Panc1 (cell line): Measurements from ENCODE around the gene SLC22A12. TPM values are rescaled to one million over a fixed set of nuclear protein-coding genes. Genes with fewer than 3 reads are reported as not detected.
A peak's percentile ranks its signal among the peaks of the same experiment; 100 is the strongest.

Experiments
- ATAC-seq: fragments of 200-7000 bp; cut with Tn5 transposase; 2 replicates; pipeline ENCODE4 v1.9.1; 2020; ENCODE audit warnings: mild to moderate bottlenecking, moderate library complexity
- BruUV-seq: library from RNA; stranded (reverse); fragments of 400-500 nt; replicated peaks from 2 replicates; lab custom pipeline; 2021; lab: Mats Ljungman, UMichigan
- CTCF ChIA-PET: fragments of 300-600 bp; sonication (Branson Sonifier 250); formaldehyde crosslinking; loops from one replicate; lab custom pipeline; 2022; ENCODE audit warnings: antibody characterized with exemption; lab: Charles Lee
- POLR2A ChIA-PET: fragments of 300-600 bp; sonication (Branson Sonifier 250); formaldehyde crosslinking; loops from one replicate; lab custom pipeline; 2022; ENCODE audit warnings: antibody characterized with exemption; lab: Charles Lee
- DNase-seq: peaks from one replicate; pipeline ENCODE4 v3.0.0-alpha.2; 2010; ENCODE audit warnings: low read depth, low spot score
- H3K27ac ChIP-seq: 2 replicates; pipeline ENCODE4 v1.5.1; 2011; ENCODE audit warnings: mild to moderate bottlenecking, low read length, inconsistent platforms
- H3K27me3 ChIP-seq: fragments of 200-500 bp; sonication (Bioruptor generic); 2 replicates; pipeline ENCODE4 v1.6.0; 2014; ENCODE audit warnings: low read length, inconsistent platforms; ENCODE audit not compliant: control insufficient read depth, insufficient read depth
- H3K36me3 ChIP-seq: fragments of 200-500 bp; sonication (Bioruptor generic); 2 replicates; pipeline ENCODE4 v1.5.1; 2014; ENCODE audit warnings: inconsistent platforms, mild to moderate bottlenecking, low read length, moderate library complexity; ENCODE audit not compliant: control insufficient read depth, insufficient read depth
- H3K4me1 ChIP-seq: 2 replicates; pipeline ENCODE4 v1.5.1; 2011; ENCODE audit warnings: inconsistent platforms, mild to moderate bottlenecking, low read length, moderate library complexity; ENCODE audit not compliant: control insufficient read depth, insufficient read depth
- H3K4me3 ChIP-seq, 2 experiments: 2 replicates each; pipeline ENCODE4 v1.5.1; 2011 to 2012; ENCODE audit warnings: low read depth in 2 of 2, low read length in 2 of 2, mild to moderate bottlenecking in 2 of 2, inconsistent platforms in 1 of 2, moderate library complexity in 1 of 2
- H3K9me3 ChIP-seq: fragments of 200-500 bp; sonication (Bioruptor generic); 2 replicates; pipeline ENCODE4 v1.5.1; 2014; ENCODE audit warnings: low read depth, mild to moderate bottlenecking, inconsistent platforms, low read length, moderate library complexity; ENCODE audit not compliant: control insufficient read depth, insufficient read depth
- CTCF ChIP-seq: fragments of 450-650 bp; IDR thresholded peaks from 2 replicates; pipeline ENCODE4 v1.5.1; 2017; ENCODE audit warnings: mild to moderate bottlenecking
- POLR2AphosphoS5 ChIP-seq: IDR thresholded peaks from 2 replicates; pipeline ENCODE4 v1.6.1; 2012; ENCODE audit warnings: mild to moderate bottlenecking, low read depth, low read length, moderate library complexity
- REST ChIP-seq, 2 experiments: IDR thresholded peaks; 2 replicates each; pipeline ENCODE4 v1.6.1; 2011 to 2012; ENCODE audit warnings: low read depth in 2 of 2, control low read depth in 1 of 2, low read length in 1 of 2, mild to moderate bottlenecking in 1 of 2, moderate library complexity in 1 of 2; ENCODE audit not compliant: insufficient read depth in 1 of 2
- SIN3A ChIP-seq: IDR thresholded peaks from 2 replicates; pipeline ENCODE4 v1.6.1; 2012; ENCODE audit warnings: low read depth, mild to moderate bottlenecking, low read length, moderate library complexity, borderline replicate concordance; ENCODE audit not compliant: insufficient read depth
- TCF7L2 ChIP-seq: IDR thresholded peaks from 2 replicates; pipeline ENCODE4 v1.6.1; 2011; ENCODE audit warnings: mild to moderate bottlenecking, low read depth, low read length, inconsistent platforms
- in situ Hi-C: cut with HindIII; loops from 2 replicates; pipeline ENCODE4 v1.10.0; 2016; ENCODE audit warnings: low sequenced_read_pairs, low pct_unique_long_range_greater_than_20kb
- intact Hi-C: fragments of 100-400 bp; cut with micrococcal nuclease; formaldehyde crosslinking; loops from one replicate; pipeline ENCODE4 v1.10.0; 2022; ENCODE audit not compliant: unreplicated experiment
- total RNA-seq: library from RNA; stranded (reverse); gene quantifications from one replicate; pipeline ENCODE4 v1.2.1, GENCODE V29; 2021; ENCODE audit not compliant: unreplicated experiment

Gene SLC22A12
- total RNA-seq, 1 experiment from 2014 or later = not detected

GRCh38 chr11:64545619-64546018 lies 45.4 kb upstream of the SLC22A12 start:
- peak; percentile 80 for ATAC-seq
- Histone ChIP-seq H3K4me3 (no peak overlapping the region), H3K27ac (no peak overlapping the region), H3K27me3 (0 out of 2 replicates have a peak, but pooled peaks cover 2% of the 10 kb centered on the region), H3K9me3 (no peaks in the 10 kb centered on the region), H3K36me3 (no peaks in the 10 kb centered on the region), H3K4me1 (peaks cover 3% of the 10 kb centered on the region; the same call in 1 of the 2 replicates)
- in situ Hi-C loops (no loop called here), intact Hi-C loops (no loop called here)
- POLR2A ChIA-PET = no interaction called here
- CTCF ChIA-PET = interaction anchor here (0.8 kb wide), 1 partner anchor 104 kb away, joined by 3 read pairs; no protein-coding TSS in a partner anchor
- peak; percentile 67 for DNase-seq
- no TSS peak for BruUV-seq
- TF ChIP-seq REST (IDR thresholded peaks at IDR 0.05; ENCODE audit: insufficient read depth in 1 of 2, low read depth in 2 of 2, low read length in 1 of 2) (no peak), TCF7L2 (no peak), SIN3A (no peak), CTCF (no peak), POLR2AphosphoS5 (no peak)

- no peak; the same call in 1 of the 2 replicates for ATAC-seq
- TF ChIP-seq SIN3A (no peak), POLR2AphosphoS5 (no peak), TCF7L2 (no peak), REST (IDR thresholded peaks at IDR 0.05; ENCODE audit: insufficient read depth in 1 of 2, low read depth in 2 of 2, low read length in 1 of 2) (no peak), CTCF (no peak)
- no peaks in the 10 kb centered on the region for H3K9me3 ChIP-seq
These were observed 44.8 kb upstream of the SLC22A12 start for GRCh38 chr11:64546176-64546575.

More at GRCh38 chr11:64546176-64546575, 44.8 kb upstream of the SLC22A12 start:
- no peak for DNase-seq
- in situ Hi-C loops (no loop called here), intact Hi-C loops (no loop called here)
- no peak overlapping the region for H3K27ac ChIP-seq
- H3K27me3 ChIP-seq = 0 out of 2 replicates have a peak, but pooled peaks cover 2% of the 10 kb centered on the region
- no peaks in the 10 kb centered on the region for H3K36me3 ChIP-seq
- ChIA-PET CTCF (interaction anchor here (0.8 kb wide), 1 partner anchor 103 kb away, joined by 3 read pairs; no protein-coding TSS in a partner anchor), POLR2A (no interaction called here)
- BruUV-seq = no TSS peak
- H3K4me1 ChIP-seq = peaks cover 3% of the 10 kb centered on the region; the same call in 1 of the 2 replicates
- no peak overlapping the region for H3K4me3 ChIP-seq
